Caco-2 (cell line): ENCODE measurements around the gene IL1RAPL1. TPM values are rescaled to one million over a fixed set of nuclear protein-coding genes. Genes with fewer than 3 reads are reported as not detected.

Experiments used
- BruUV-seq: library from RNA; stranded (reverse); fragments of 400-500 nt; replicated peaks from 2 replicates; lab custom pipeline; 2021; lab: Mats Ljungman, UMichigan
- CTCF ChIA-PET: fragments of 300-600 bp; sonication (Branson Sonifier 250); formaldehyde crosslinking; loops from one replicate; lab custom pipeline; 2022; ENCODE audit warnings: antibody characterized with exemption; lab: Charles Lee
- POLR2A ChIA-PET: fragments of 300-600 bp; sonication (Branson Sonifier 250); formaldehyde crosslinking; loops from one replicate; lab custom pipeline; 2022; ENCODE audit warnings: antibody characterized with exemption; lab: Charles Lee
- DNase-seq, 2 experiments: peaks; one replicate each; pipeline versions ENCODE4 v3.0.0 to v3.0.0-alpha.2; 2020 to 2022
- H3K27me3 ChIP-seq: replicated peaks from 2 replicates; pipeline ENCODE4 v1.6.0; 2011; ENCODE audit warnings: low read length; ENCODE audit not compliant: control insufficient read depth, insufficient read depth
- H3K36me3 ChIP-seq: 2 replicates; pipeline ENCODE4 v1.5.1; 2011; ENCODE audit warnings: low read length; ENCODE audit not compliant: control insufficient read depth, insufficient read depth
- H3K4me1 ChIP-seq: fragments of 250-450 bp; sonication (Bioruptor Pico); 2 replicates; pipeline ENCODE4 v1.5.1; 2020; ENCODE audit warnings: mild to moderate bottlenecking
- H3K4me3 ChIP-seq: 2 replicates; pipeline ENCODE4 v1.5.1; 2011; ENCODE audit warnings: low read depth, mild to moderate bottlenecking, control low read depth, low read length
- H3K9me3 ChIP-seq: fragments of 250-450 bp; sonication (Bioruptor Pico); 2 replicates; pipeline ENCODE4 v1.5.1; 2020; ENCODE audit warnings: mild to moderate bottlenecking, moderate library complexity
- H3K27ac Mint-ChIP-seq: one replicate; pipeline ENCODE4 v1.8.0; 2022; ENCODE audit warnings: mixed read lengths; ENCODE audit not compliant: unreplicated experiment
- H3K27me3 Mint-ChIP-seq: one replicate; pipeline ENCODE4 v1.8.0; 2022; ENCODE audit warnings: mixed read lengths; ENCODE audit not compliant: insufficient read depth, unreplicated experiment
- H3K36me3 Mint-ChIP-seq: one replicate; pipeline ENCODE4 v1.8.0; 2022; ENCODE audit warnings: mild to moderate bottlenecking, mixed read lengths; ENCODE audit not compliant: insufficient read depth, unreplicated experiment
- H3K4me1 Mint-ChIP-seq: one replicate; pipeline ENCODE4 v1.8.0; 2022; ENCODE audit warnings: low read depth, mixed read lengths; ENCODE audit not compliant: unreplicated experiment
- H3K4me3 Mint-ChIP-seq: one replicate; pipeline ENCODE4 v1.8.0; 2022; ENCODE audit warnings: mild to moderate bottlenecking, moderate library complexity, mixed read lengths; ENCODE audit not compliant: unreplicated experiment
- H3K9me3 Mint-ChIP-seq: one replicate; pipeline ENCODE4 v1.8.0; 2022; ENCODE audit warnings: mixed read lengths; ENCODE audit not compliant: unreplicated experiment
- CTCF ChIP-seq, 2 experiments: fragments of 200-600 bp in 1 of 2; IDR thresholded peaks; 1 replicate in 1 of 2; 2 replicates in 1 of 2; pipeline versions ENCODE4 v1.5.1 to v1.8.0; 2011 to 2022; ENCODE audit warnings: antibody characterized with exemption in 1 of 2, control low read depth in 1 of 2, inconsistent platforms in 1 of 2, low read depth in 1 of 2, low read length in 1 of 2, mild to moderate bottlenecking in 1 of 2, moderate library complexity in 1 of 2; ENCODE audit not compliant: insufficient read depth in 1 of 2, severe bottlenecking in 1 of 2, unreplicated experiment in 1 of 2
- intact Hi-C: fragments of 100-400 bp; cut with micrococcal nuclease; formaldehyde crosslinking; loops from one replicate; pipeline ENCODE4 v1.10.0; 2022; ENCODE audit not compliant: unreplicated experiment
- total RNA-seq: library from RNA; stranded (reverse); gene quantifications from 2 replicates; pipeline ENCODE4 v1.2.3, GENCODE V29; 2022

Gene IL1RAPL1
- total RNA-seq, 1 experiment from 2014 or later, result not detected

GRCh38 chrX:28969126-28969525, 381.9 kb downstream of the IL1RAPL1 start:
- CTCF ChIA-PET, result no interaction called here
- no peak overlapping the region for H3K4me3 Mint-ChIP-seq
- Histone ChIP-seq H3K9me3 (no peaks in the 10 kb centered on the region), H3K36me3 (no peaks in the 10 kb centered on the region), H3K27me3 (no peaks in the 10 kb centered on the region), H3K4me3 (no peak overlapping the region), H3K4me1 (no peaks in the 10 kb centered on the region)
- no TSS peak for BruUV-seq
- H3K27ac Mint-ChIP-seq, result no peak overlapping the region
- H3K4me1 Mint-ChIP-seq, result no peaks in the 10 kb centered on the region
- no peaks in the 10 kb centered on the region for H3K27me3 Mint-ChIP-seq
- intact Hi-C loops, result no loop called here
- no peaks in the 10 kb centered on the region for H3K9me3 Mint-ChIP-seq
- DNase-seq, result no peak
- no peaks in the 10 kb centered on the region for H3K36me3 Mint-ChIP-seq
- POLR2A ChIA-PET, result no interaction called here
- TF ChIP-seq CTCF (IDR thresholded peaks at IDR 0.05; ENCODE audit: insufficient read depth in 1 of 2, low read depth in 1 of 2, low read length in 1 of 2, severe bottlenecking in 1 of 2, unreplicated experiment in 1 of 2), result no peak

GRCh38 chrX:28979877-28980276, 392.6 kb downstream of the IL1RAPL1 start:
- POLR2A ChIA-PET, result no interaction called here
- H3K9me3 ChIP-seq, result no peaks in the 10 kb centered on the region
- no peak for DNase-seq
- Mint-ChIP-seq H3K27me3 (no peaks in the 10 kb centered on the region), H3K4me3 (no peak overlapping the region), H3K27ac (no peak overlapping the region), H3K4me1 (no peaks in the 10 kb centered on the region), H3K36me3 (no peaks in the 10 kb centered on the region), H3K9me3 (no peaks in the 10 kb centered on the region)
- CTCF ChIA-PET, result no interaction called here
- H3K4me1 ChIP-seq, result no peaks in the 10 kb centered on the region
- no peak for TF ChIP-seq CTCF (IDR thresholded peaks at IDR 0.05; ENCODE audit: insufficient read depth in 1 of 2, low read depth in 1 of 2, low read length in 1 of 2, severe bottlenecking in 1 of 2, unreplicated experiment in 1 of 2)
- intact Hi-C loops, result no loop called here
- no peak overlapping the region for H3K4me3 ChIP-seq
- no TSS peak for BruUV-seq
- H3K36me3 ChIP-seq, result no peaks in the 10 kb centered on the region
- H3K27me3 ChIP-seq, result no peaks in the 10 kb centered on the region

GRCh38 chrX:28981952-28982351, 394.7 kb downstream of the IL1RAPL1 start:
- CTCF ChIA-PET, result no interaction called here

More at GRCh38 chrX:28981952-28982351, 394.7 kb downstream of the IL1RAPL1 start:
- Mint-ChIP-seq H3K27ac (no peak overlapping the region), H3K9me3 (no peaks in the 10 kb centered on the region), H3K27me3 (no peaks in the 10 kb centered on the region), H3K4me3 (no peak overlapping the region), H3K4me1 (no peaks in the 10 kb centered on the region), H3K36me3 (no peaks in the 10 kb centered on the region)
- BruUV-seq, result no TSS peak
- POLR2A ChIA-PET, result no interaction called here
- no peaks in the 10 kb centered on the region for H3K4me1 ChIP-seq
- H3K27me3 ChIP-seq, result no peaks in the 10 kb centered on the region
- TF ChIP-seq CTCF (IDR thresholded peaks at IDR 0.05; ENCODE audit: insufficient read depth in 1 of 2, low read depth in 1 of 2, low read length in 1 of 2, severe bottlenecking in 1 of 2, unreplicated experiment in 1 of 2), result no peak
- intact Hi-C loops, result no loop called here
- no peaks in the 10 kb centered on the region for H3K9me3 ChIP-seq
- DNase-seq, result no peak
- H3K4me3 ChIP-seq, result no peak overlapping the region
- H3K36me3 ChIP-seq, result no peaks in the 10 kb centered on the region
